ENCODE data around the gene HS3ST1.

HS3ST1 gene

GRCh38 chr4:11428899-11429698, 405 bp upstream of the HS3ST1 start:
- TF ChIP-seq CTCF (IDR thresholded peaks at IDR 0.05; ENCODE audit: low read depth, low read length, poor library complexity, severe bottlenecking) (peak; percentile 68), EZH2phosphoT487 (IDR thresholded peaks at IDR 0.05; ENCODE audit: borderline replicate concordance, low read length) (no peak)
- Histone ChIP-seq H4K20me1 (ENCODE audit: control insufficient read depth, insufficient read depth, low read depth, low read length) (no peaks in the 10 kb centered on the region), H3K27ac (ENCODE audit: low read depth, low read length) (no peak overlapping the region), H3K79me2 (ENCODE audit: control insufficient read depth, low read length) (no peaks in the 10 kb centered on the region), H3K36me3 (ENCODE audit: control insufficient read depth, low read length) (no peaks in the 10 kb centered on the region), H3K4me2 (ENCODE audit: low read length) (peak overlapping the region; percentile 80), H3F3A (ENCODE audit: control insufficient read depth, insufficient read depth) (no peaks in the 10 kb centered on the region), H3K4me1 (ENCODE audit: control insufficient read depth, low read length) (peaks cover 14% of the 10 kb centered on the region), H3K9me2 (replicated peaks; ENCODE audit: control insufficient read depth, low read length) (no peaks in the 10 kb centered on the region), H3K4me3 (ENCODE audit: low read length) (peak overlapping the region; percentile 75), H3K9me3 (ENCODE audit: control insufficient read depth, insufficient read depth, low read length) (no peaks in the 10 kb centered on the region), H3K27me3 (ENCODE audit: control insufficient read depth, low read length) (peaks cover 16% of the 10 kb centered on the region)

GRCh38 chr4:11427121-11427996, 1.3 kb downstream of the HS3ST1 start:
- Histone ChIP-seq H3K4me2 (ENCODE audit: low read length) (no peak overlapping the region), H3K27me3 (ENCODE audit: control insufficient read depth, low read length) (peaks cover 16% of the 10 kb centered on the region), H3K36me3 (ENCODE audit: control insufficient read depth, low read length) (no peaks in the 10 kb centered on the region), H3K4me1 (ENCODE audit: control insufficient read depth, low read length) (peaks cover 14% of the 10 kb centered on the region), H3K79me2 (ENCODE audit: control insufficient read depth, low read length) (no peaks in the 10 kb centered on the region), H3K9me2 (replicated peaks; ENCODE audit: control insufficient read depth, low read length) (no peaks in the 10 kb centered on the region), H4K20me1 (ENCODE audit: control insufficient read depth, insufficient read depth, low read depth, low read length) (no peaks in the 10 kb centered on the region), H3K27ac (ENCODE audit: low read depth, low read length) (no peak overlapping the region), H3K4me3 (ENCODE audit: low read length) (no peak overlapping the region), H3F3A (ENCODE audit: control insufficient read depth, insufficient read depth) (no peaks in the 10 kb centered on the region), H3K9me3 (ENCODE audit: control insufficient read depth, insufficient read depth, low read length) (no peaks in the 10 kb centered on the region)
- TF ChIP-seq CTCF (IDR thresholded peaks at IDR 0.05; ENCODE audit: low read depth, low read length, poor library complexity, severe bottlenecking), result no peak
- TF ChIP-seq EZH2phosphoT487 (IDR thresholded peaks at IDR 0.05; ENCODE audit: borderline replicate concordance, low read length), result no peak

GRCh38 chr4:11426731-11427120, 2.0 kb downstream of the HS3ST1 start:
- Histone ChIP-seq H3K27ac (ENCODE audit: low read depth, low read length) (no peak overlapping the region), H3K79me2 (ENCODE audit: control insufficient read depth, low read length) (no peaks in the 10 kb centered on the region), H3F3A (ENCODE audit: control insufficient read depth, insufficient read depth) (no peaks in the 10 kb centered on the region), H3K27me3 (ENCODE audit: control insufficient read depth, low read length) (peaks cover 16% of the 10 kb centered on the region), H4K20me1 (ENCODE audit: control insufficient read depth, insufficient read depth, low read depth, low read length) (no peaks in the 10 kb centered on the region), H3K9me3 (ENCODE audit: control insufficient read depth, insufficient read depth, low read length) (no peaks in the 10 kb centered on the region), H3K4me3 (ENCODE audit: low read length) (no peak overlapping the region), H3K9me2 (replicated peaks; ENCODE audit: control insufficient read depth, low read length) (no peaks in the 10 kb centered on the region), H3K4me2 (ENCODE audit: low read length) (no peak overlapping the region), H3K36me3 (ENCODE audit: control insufficient read depth, low read length) (no peaks in the 10 kb centered on the region), H3K4me1 (ENCODE audit: control insufficient read depth, low read length) (peaks cover 14% of the 10 kb centered on the region)
- TF ChIP-seq EZH2phosphoT487 (IDR thresholded peaks at IDR 0.05; ENCODE audit: borderline replicate concordance, low read length) (no peak), CTCF (IDR thresholded peaks at IDR 0.05; ENCODE audit: low read depth, low read length, poor library complexity, severe bottlenecking) (no peak)

All from DOHH2 (cell line).